Ovary (tissue), 9 donors: ENCODE measurements around the gene GGPS1. TPM values are rescaled to one million over a fixed set of nuclear protein-coding genes. Genes with fewer than 3 reads are reported as not detected.

Experiments
- DNase-seq, 5 donors: peaks; one replicate each; pipeline ENCODE4 v3.0.0-alpha.2; 2019 to 2020
- H3K27ac ChIP-seq, 2 donors: fragments of 200-600 bp; one replicate each; pipeline versions ENCODE4 v1.5.1 to v1.8.0; 2019 to 2022
- H3K27me3 ChIP-seq: fragments of 200-600 bp; one replicate; pipeline ENCODE4 v1.8.0; 2022
- H3K36me3 ChIP-seq: fragments of 200-600 bp; sonication (generic); one replicate; pipeline ENCODE4 v1.5.1; 2019
- H3K4me1 ChIP-seq: one replicate; pipeline ENCODE4 v1.8.1; 2013; ENCODE audit warnings: mild to moderate bottlenecking, moderate library complexity; ENCODE audit not compliant: insufficient read depth
- H3K4me3 ChIP-seq: fragments of 200-600 bp; sonication (generic); one replicate; pipeline ENCODE4 v1.5.1; 2017
- H3K9me3 ChIP-seq, 2 donors: fragments of 200-600 bp in 1 of 2; sonication (generic) in 1 of 2; one replicate each; pipeline versions ENCODE4 v1.5.1 to v1.8.1; 2013 to 2019; ENCODE audit warnings: mild to moderate bottlenecking in 1 of 2, moderate library complexity in 1 of 2
- EP300 ChIP-seq: sonication (generic); formaldehyde crosslinking; IDR thresholded peaks from one replicate; pipeline ENCODE4 v1.6.1; 2017; ENCODE audit warnings: antibody characterized with exemption
- POLR2A ChIP-seq: fragments of 450-650 bp; IDR thresholded peaks from one replicate; pipeline ENCODE4 v1.6.1; 2017; ENCODE audit warnings: antibody characterized with exemption, mild to moderate bottlenecking, moderate library complexity
- WGBS, 3 donors: extraction: QIAGEN DNeasy Blood & Tissue Kit in 1 of 3; methylation state at CpG; one replicate each; pipeline versions ENCODE4 v1.1.5 to v1.1.7; 2013 to 2017; 5-methylcytosine and 5-hydroxymethylcytosine counted together
- intact Hi-C, 4 donors: fragments of 100-400 bp; cut with DNase I; formaldehyde crosslinking; loops; one replicate each; pipeline versions ENCODE4 v1.11.0 to v1.15.1; 2022 to 2023
- polyA plus RNA-seq, 2 donors: library from polyadenylated mRNA; stranded (reverse); fragments of 200-250 nt in 1 of 2; fragments of 350-450 nt in 1 of 2; fragmentation: Illumina TruSeq in 1 of 2; extraction: RNeasy Lipid Tissue Mini Kit (QIAGEN cat#74804) in 1 of 2; gene quantifications; one replicate each; pipeline ENCODE4 v1.2.3, GENCODE V29; 2013 to 2014
- total RNA-seq, 7 donors: library from RNA; depleted of rRNA in 2 of 7; stranded (reverse); fragments of >200 nt in 2 of 7; fragmentation: NEBNext Ultra II Directional in 3 of 7; extraction: Animal tissue kit (Norgen Biotek cat#: 25700) in 3 of 7; gene quantifications; one replicate each; pipeline versions ENCODE4 v1.1.0 to v1.2.4, GENCODE V29; 2016 to 2023
- TF ChIP-seq, protein P1 (sequence below), 3 donors: fragments of 450-650 bp in 2 of 3; fragments of 200-600 bp in 1 of 3; IDR thresholded peaks; one replicate each; pipeline versions ENCODE4 v1.5.1 to v1.8.0; 2016 to 2022; ENCODE audit warnings: antibody characterized with exemption in 3 of 3, mild to moderate bottlenecking in 1 of 3
- donor health status: DM: no; HTN: no; CAD: no; lungs with moderate emphysema.
- donor health status: DM: no; HTN: no; CAD: no.
- donor health status: Bipolar disorder and iron deficiency.
- donor health status: DM: yes; HTN: yes; CAD: no.
- donor health status: DM: no; HTN: no; CAD: no.
- donor health status: DM: yes; HTN: yes; CAD: no.

The GGPS1 gene
- total and polyA plus RNA-seq, 9 donors = 15.3 to 42.4 (median 31.7) TPM

- WGBS, 3 donors = 65 to 78% (median 65%) methylated on average over 5 of the region's 5 CpGs
- intact Hi-C loops = no loop called here
Measured at GRCh38 chr1:235366286-235366685, 37.9 kb downstream of the GGPS1 start.

DNA sequence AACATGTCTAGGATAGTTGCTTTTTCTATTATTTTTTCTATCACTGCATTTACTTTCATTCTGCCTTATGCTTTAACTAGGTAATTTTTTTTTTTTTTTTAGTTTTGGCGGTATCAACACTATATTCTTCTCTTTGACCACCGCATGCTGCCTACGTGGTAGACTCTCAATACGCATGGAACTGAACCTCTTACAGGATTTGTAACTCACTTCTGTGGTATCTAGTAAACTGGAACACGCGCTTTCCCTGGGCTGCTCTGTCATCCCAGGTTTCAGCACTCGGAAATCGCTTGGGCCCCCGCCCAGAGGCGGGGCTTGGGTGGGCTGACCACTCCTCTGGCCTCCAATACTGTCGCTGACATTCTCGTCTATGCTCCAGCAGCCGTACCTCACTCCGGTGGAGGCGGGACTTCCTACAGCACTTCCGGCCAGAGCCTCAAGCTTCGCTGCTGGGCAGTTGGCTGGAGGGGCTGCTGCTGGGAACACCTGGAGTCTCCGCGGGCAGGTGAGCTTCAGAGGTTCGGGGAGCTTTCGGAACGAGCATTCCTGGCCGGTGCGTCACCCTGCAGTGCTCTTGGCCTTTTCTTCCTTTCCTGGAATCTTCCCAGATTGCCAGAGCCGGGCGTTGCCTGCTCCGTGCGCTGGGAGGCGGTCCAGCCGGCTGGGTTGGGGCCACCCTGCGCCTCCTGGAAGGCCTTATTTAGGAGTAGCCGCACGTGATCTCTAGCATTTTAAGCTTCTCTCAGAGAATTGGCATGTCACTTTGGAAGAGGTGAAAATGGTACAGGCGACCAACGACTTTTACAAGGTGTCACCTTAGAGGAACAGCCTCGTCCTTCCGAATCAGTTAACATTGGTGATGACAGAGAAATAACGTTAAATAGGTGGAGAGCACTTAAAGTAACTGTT lies 38.9 kb downstream of the GGPS1 start, which contains the start of gene TBCE:
Gene TBCE, plus strand, starts transcription at position 428 of the 909 bp plus-strand sequence. CDS start 12,623 bp downstream, outside the sequence.
- peak; percentile 63 for TF ChIP-seq POLR2A
- TF ChIP-seq, protein P1, sequence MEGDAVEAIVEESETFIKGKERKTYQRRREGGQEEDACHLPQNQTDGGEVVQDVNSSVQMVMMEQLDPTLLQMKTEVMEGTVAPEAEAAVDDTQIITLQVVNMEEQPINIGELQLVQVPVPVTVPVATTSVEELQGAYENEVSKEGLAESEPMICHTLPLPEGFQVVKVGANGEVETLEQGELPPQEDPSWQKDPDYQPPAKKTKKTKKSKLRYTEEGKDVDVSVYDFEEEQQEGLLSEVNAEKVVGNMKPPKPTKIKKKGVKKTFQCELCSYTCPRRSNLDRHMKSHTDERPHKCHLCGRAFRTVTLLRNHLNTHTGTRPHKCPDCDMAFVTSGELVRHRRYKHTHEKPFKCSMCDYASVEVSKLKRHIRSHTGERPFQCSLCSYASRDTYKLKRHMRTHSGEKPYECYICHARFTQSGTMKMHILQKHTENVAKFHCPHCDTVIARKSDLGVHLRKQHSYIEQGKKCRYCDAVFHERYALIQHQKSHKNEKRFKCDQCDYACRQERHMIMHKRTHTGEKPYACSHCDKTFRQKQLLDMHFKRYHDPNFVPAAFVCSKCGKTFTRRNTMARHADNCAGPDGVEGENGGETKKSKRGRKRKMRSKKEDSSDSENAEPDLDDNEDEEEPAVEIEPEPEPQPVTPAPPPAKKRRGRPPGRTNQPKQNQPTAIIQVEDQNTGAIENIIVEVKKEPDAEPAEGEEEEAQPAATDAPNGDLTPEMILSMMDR (IDR thresholded peaks at IDR 0.05) = no peak
- intact Hi-C loops = no loop called here
- peak; percentile 95 to 97 (median 96) for DNase-seq
- H3K4me3 ChIP-seq = peak within 1 kb of the TSS; percentile 84
- H3K27me3 ChIP-seq = no peaks in the 10 kb centered on the region
- peak within 1 kb of the TSS in 1 of 2 donors; percentile 51 for H3K27ac ChIP-seq
- 0% methylated on average over 38 of the region's 38 CpGs for whole genome bisulfite sequencing, 3 donors
- no peaks in the 10 kb centered on the region for H3K36me3 ChIP-seq
- H3K4me1 ChIP-seq = peaks cover 1% of the 10 kb centered on the region
- H3K9me3 ChIP-seq = no peaks in the 10 kb centered on the region

More at GRCh38 chr1:235366286-235366685, 37.9 kb downstream of the GGPS1 start:
- DNase-seq = no peak
- no peaks in the 10 kb centered on the region for H3K9me3 ChIP-seq
- no peaks in the 10 kb centered on the region for H3K36me3 ChIP-seq
- H3K27ac ChIP-seq = no peak overlapping the region
- no peak overlapping the region for H3K4me3 ChIP-seq
- H3K4me1 ChIP-seq = peaks cover 1% of the 10 kb centered on the region
- TF ChIP-seq EP300 (no peak), POLR2A (no peak)
- TF ChIP-seq, protein P1 (IDR thresholded peaks at IDR 0.05) = no peak
- no peaks in the 10 kb centered on the region for H3K27me3 ChIP-seq

- intact Hi-C loops = no loop called here
- DNase-seq = no peak
Measured at GRCh38 chr1:235368428-235368827, 40.1 kb downstream of the GGPS1 start.

DNA sequence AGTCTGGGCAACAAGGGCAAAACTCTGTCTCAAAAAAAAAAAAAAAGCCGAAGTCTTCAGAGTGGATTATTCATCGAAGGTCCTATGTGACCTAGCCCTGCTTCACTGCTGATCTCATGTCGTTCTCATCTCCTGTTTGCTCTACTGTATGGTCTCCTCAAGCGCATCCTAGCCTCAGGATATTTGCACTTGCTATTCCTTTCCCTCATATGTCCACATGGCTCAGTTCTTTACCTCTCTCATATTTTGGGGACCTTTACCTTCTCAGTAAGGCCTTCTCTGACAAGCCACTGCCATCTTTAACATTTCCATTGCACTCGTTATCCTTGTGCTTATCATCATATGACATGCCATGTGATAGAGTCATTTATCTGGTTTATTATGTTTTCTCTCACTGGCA lies 41.4 kb downstream of the GGPS1 start:
- TF ChIP-seq POLR2A (no peak), EP300 (no peak)
- TF ChIP-seq, protein P1 (IDR thresholded peaks at IDR 0.05) = no peak
- intact Hi-C loops = no loop called here
- no peaks in the 10 kb centered on the region for H3K36me3 ChIP-seq

More at GRCh38 chr1:235368428-235368827, 40.1 kb downstream of the GGPS1 start:
- Histone ChIP-seq H3K4me3 (peak overlapping the region; percentile 84), H3K36me3 (no peaks in the 10 kb centered on the region), H3K4me1 (peaks cover 1% of the 10 kb centered on the region), H3K27me3 (no peaks in the 10 kb centered on the region), H3K9me3 (no peaks in the 10 kb centered on the region), H3K27ac (no peak overlapping the region)
- 61 to 71% (median 66%) methylated on average over 5 of the region's 5 CpGs for WGBS, 3 donors
- TF ChIP-seq EP300 (no peak), POLR2A (no peak)
- TF ChIP-seq, protein P1 (IDR thresholded peaks at IDR 0.05) = no peak

More for the DNA sequence above, 41.4 kb downstream of the GGPS1 start:
- Histone ChIP-seq H3K4me1 (peaks cover 1% of the 10 kb centered on the region), H3K27me3 (no peaks in the 10 kb centered on the region), H3K27ac (no peak overlapping the region), H3K9me3 (no peaks in the 10 kb centered on the region), H3K4me3 (no peak overlapping the region)
- no peak for DNase-seq
- WGBS, 3 donors = 90 to 93% (median 92%) methylated on average over 5 of the region's 5 CpGs
